NCI-H226 (cell line): ENCODE results near the gene GNB1.

ENCODE experiments used
- DNase-seq: peaks from one replicate; pipeline ENCODE4 v3.0.0-alpha.2; 2015

The GNB1 gene

GRCh38 chr1:1922702-1922955, 31.7 kb upstream of the GNB1 start:
- DNase-seq = no peak

GRCh38 chr1:1921901-1922701, 31.2 kb upstream of the GNB1 start:
- DNase-seq = no peak

- DNase-seq = no peak
Measured at GRCh38 chr1:1921459-1921862, 30.6 kb upstream of the GNB1 start.

- no peak for DNase-seq
Measured at GRCh38 chr1:1920608-1921458, 29.9 kb upstream of the GNB1 start.

GRCh38 chr1:1920057-1920607, 29.2 kb upstream of the GNB1 start:
- no peak for DNase-seq

GRCh38 chr1:1919304-1920056, 28.6 kb upstream of the GNB1 start:
- peak; percentile 89 for DNase-seq

- DNase-seq = no peak
Measured at GRCh38 chr1:1918901-1919303, 28.0 kb upstream of the GNB1 start, which contains the start of gene TMEM52. Gene TMEM52 (minus strand): TSS chr1:1919279. CDS start chr1:1919265, 14 bp downstream.

- no peak for DNase-seq
Measured at GRCh38 chr1:1917995-1918900, 27.4 kb upstream of the GNB1 start.

- no peak for DNase-seq
Measured at GRCh38 chr1:1917304-1917976, 26.6 kb upstream of the GNB1 start.

GRCh38 chr1:1916851-1917251, 26.0 kb upstream of the GNB1 start:
- DNase-seq = no peak

GRCh38 chr1:1915911-1916840, 25.3 kb upstream of the GNB1 start:
- DNase-seq = no peak

- DNase-seq = no peak
Measured at GRCh38 chr1:1914971-1915692, 24.2 kb upstream of the GNB1 start, which contains the start of gene CALML6. Gene CALML6 (plus strand): TSS chr1:1915260. CDS start chr1:1915281, 21 bp downstream.

- no peak for DNase-seq
Measured at GRCh38 chr1:1914101-1914970, 23.4 kb upstream of the GNB1 start.

GRCh38 chr1:1911350-1912041, 20.6 kb upstream of the GNB1 start:
- DNase-seq = no peak

GRCh38 chr1:1910651-1911331, 19.9 kb upstream of the GNB1 start:
- DNase-seq = no peak

- DNase-seq = no peak
Measured at GRCh38 chr1:1910033-1910465, 19.2 kb upstream of the GNB1 start.

GRCh38 chr1:1908506-1908791, 17.6 kb upstream of the GNB1 start:
- no peak for DNase-seq
